Superior temporal gyrus (tissue), 1 donor: ENCODE data around the gene PKNOX2.

ENCODE experiments used
- DNase-seq: peaks from one replicate; pipeline ENCODE4 v3.0.0-alpha.2; 2016; ENCODE audit errors: extremely low spot score

The PKNOX2 gene

GRCh38 chr11:125171974-125172373 lies 7.4 kb downstream of the PKNOX2 start:
- no peak for DNase-seq

GRCh38 chr11:125173027-125173426 lies 8.5 kb downstream of the PKNOX2 start:
- DNase-seq, result no peak

- DNase-seq, result no peak
Measured at GRCh38 chr11:125173556-125173955, 9.0 kb downstream of the PKNOX2 start.

- DNase-seq, result no peak
Measured at GRCh38 chr11:125174057-125174456, 9.5 kb downstream of the PKNOX2 start.

GRCh38 chr11:125174686-125175085 lies 10.1 kb downstream of the PKNOX2 start:
- DNase-seq, result no peak

GRCh38 chr11:125175166-125175565 lies 10.6 kb downstream of the PKNOX2 start:
- DNase-seq, result no peak

GRCh38 chr11:125175896-125176575 lies 11.5 kb downstream of the PKNOX2 start:
- DNase-seq, result no peak

- DNase-seq, result no peak
Measured at GRCh38 chr11:125176866-125177265, 12.3 kb downstream of the PKNOX2 start.

- DNase-seq, result no peak
Measured at GRCh38 chr11:125177543-125177942, 13.0 kb downstream of the PKNOX2 start.

- DNase-seq, result no peak
Measured at GRCh38 chr11:125179346-125179745, 14.8 kb downstream of the PKNOX2 start.

- no peak for DNase-seq
Measured at GRCh38 chr11:125179895-125180294, 15.3 kb downstream of the PKNOX2 start.

GRCh38 chr11:125180413-125181305 lies 16.1 kb downstream of the PKNOX2 start:
- DNase-seq, result no peak

- DNase-seq, result no peak
Measured at GRCh38 chr11:125182573-125182972, 18.0 kb downstream of the PKNOX2 start.

- no peak for DNase-seq
Measured at GRCh38 chr11:125183641-125184040, 19.1 kb downstream of the PKNOX2 start.

- no peak for DNase-seq
Measured at GRCh38 chr11:125188021-125188420, 23.5 kb downstream of the PKNOX2 start.

- DNase-seq, result no peak
Measured at GRCh38 chr11:125190566-125190965, 26.0 kb downstream of the PKNOX2 start.

- DNase-seq, result no peak
Measured at GRCh38 chr11:125192183-125192582, 27.6 kb downstream of the PKNOX2 start.

- DNase-seq, result no peak
Measured at GRCh38 chr11:125192717-125193415, 28.3 kb downstream of the PKNOX2 start.

GRCh38 chr11:125193416-125193726 lies 28.8 kb downstream of the PKNOX2 start:
- DNase-seq, result no peak

GRCh38 chr11:125193841-125194240 lies 29.3 kb downstream of the PKNOX2 start:
- no peak for DNase-seq

GRCh38 chr11:125199915-125200314 lies 35.4 kb downstream of the PKNOX2 start:
- no peak for DNase-seq

GRCh38 chr11:125200441-125200840 lies 35.9 kb downstream of the PKNOX2 start:
- DNase-seq, result no peak
